Measurements from ENCODE around the gene GLI3.
A peak's percentile ranks its signal among the peaks of the same experiment; 100 is the strongest.

GLI3 gene

DNA sequence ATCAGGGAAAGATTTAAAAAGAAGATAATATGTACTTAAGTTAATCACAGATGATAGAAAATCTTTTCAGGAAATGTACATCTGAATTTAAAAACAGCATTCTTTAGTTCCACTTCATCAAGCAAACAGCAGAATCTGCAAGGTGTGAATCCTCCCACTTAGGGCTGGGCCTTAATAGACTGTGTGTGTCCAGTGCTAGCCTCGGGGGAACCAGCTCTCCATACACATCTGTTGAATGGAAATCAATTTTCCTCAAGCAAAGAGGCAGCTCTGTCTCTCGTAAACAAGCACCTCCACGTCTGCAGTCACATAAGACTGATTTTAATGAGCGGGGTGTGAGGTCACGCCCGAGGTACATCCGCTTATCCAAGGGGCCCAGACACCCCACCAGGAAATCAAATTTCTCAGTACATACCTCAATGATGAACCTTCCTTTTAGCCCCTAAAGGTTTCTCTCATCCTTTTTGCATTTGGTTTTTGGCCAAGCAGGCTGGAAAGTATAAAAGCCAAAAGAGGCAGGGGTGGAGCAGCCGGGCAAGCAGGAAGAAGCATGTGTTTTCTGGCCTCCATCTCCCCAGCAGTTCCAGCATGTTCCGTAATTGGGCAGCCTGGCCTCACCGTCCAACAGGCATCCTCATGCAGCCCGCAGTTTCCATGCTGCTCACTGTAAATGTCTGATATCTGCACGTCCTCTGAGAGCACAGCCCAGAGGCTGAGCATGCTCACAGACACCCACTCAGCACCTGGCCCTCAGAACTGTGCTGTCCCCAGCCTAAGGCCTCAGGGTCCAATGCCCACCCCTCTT lies 131.3 kb downstream of the GLI3 start:
- H3K4me3 ChIP-seq: no peak overlapping the region
- no peak overlapping the region for H3K9ac ChIP-seq
- H3K27ac ChIP-seq: no peak overlapping the region
- H3K36me3 ChIP-seq: peaks cover 19% of the 10 kb centered on the region; the same call in 1 of the 2 replicates
- no peaks in the 10 kb centered on the region for H3K27me3 ChIP-seq
- peak overlapping the region; percentile 25; the same call in 1 of the 2 replicates for H3K4me2 ChIP-seq
- H3K4me1 ChIP-seq: peaks cover 32% of the 10 kb centered on the region
- no peak for TF ChIP-seq Cebpa-rat (IDR thresholded peaks at IDR 0.05)
- no peaks in the 10 kb centered on the region for H3K9me3 ChIP-seq
- H4K20me1 ChIP-seq: no peaks in the 10 kb centered on the region

DNA sequence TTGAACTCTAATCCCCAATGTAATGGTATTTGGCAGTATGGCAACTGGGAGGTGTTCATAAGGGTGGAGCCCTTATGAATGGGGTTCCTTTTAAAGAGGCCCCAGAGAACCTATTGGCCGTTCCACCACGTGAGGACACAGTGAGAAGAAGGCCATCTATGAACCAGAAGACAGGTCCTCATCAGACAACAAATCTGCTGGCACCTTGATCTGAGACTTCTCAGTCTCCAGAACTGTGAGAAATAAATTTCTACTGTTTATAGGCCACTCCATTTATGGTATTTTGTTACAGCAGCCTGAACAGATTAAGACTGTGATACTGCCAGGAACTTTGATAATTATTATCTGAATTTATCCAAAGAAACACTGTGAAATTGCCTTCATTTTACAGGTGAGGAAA lies 132.3 kb downstream of the GLI3 start:
- H3K27me3 ChIP-seq: no peaks in the 10 kb centered on the region
- no peaks in the 10 kb centered on the region for H3K9me3 ChIP-seq
- H4K20me1 ChIP-seq: no peaks in the 10 kb centered on the region
- H3K9ac ChIP-seq: no peak overlapping the region
- no peak overlapping the region for H3K27ac ChIP-seq
- no peak overlapping the region for H3K4me3 ChIP-seq
- TF ChIP-seq Cebpa-rat (IDR thresholded peaks at IDR 0.05): no peak
- peaks cover 32% of the 10 kb centered on the region for H3K4me1 ChIP-seq
- H3K36me3 ChIP-seq: peaks cover 19% of the 10 kb centered on the region; the same call in 1 of the 2 replicates
- no peak overlapping the region for H3K4me2 ChIP-seq

DNA sequence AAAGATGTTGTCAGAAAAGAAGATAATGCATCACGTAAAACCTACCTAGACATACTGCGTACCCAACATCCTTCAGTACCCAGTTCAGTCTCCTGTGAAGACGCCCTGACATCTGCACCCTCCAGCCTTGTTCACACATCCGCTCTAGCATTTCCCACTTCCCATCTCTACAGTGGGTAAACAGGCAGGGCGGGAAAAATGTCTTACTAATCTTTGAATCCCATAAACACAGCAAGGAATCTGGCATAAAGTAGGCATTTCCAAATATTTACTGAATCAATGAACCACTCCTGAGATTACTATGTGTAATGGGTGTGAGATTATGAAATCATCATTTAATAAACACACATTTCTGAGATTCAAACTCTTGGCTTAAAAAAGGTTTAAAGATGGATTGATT lies 132.8 kb downstream of the GLI3 start:
- Histone ChIP-seq H3K4me1 (peaks cover 32% of the 10 kb centered on the region), H3K27ac (no peak overlapping the region), H3K27me3 (no peaks in the 10 kb centered on the region), H3K4me3 (no peak overlapping the region), H3K9me3 (no peaks in the 10 kb centered on the region), H3K36me3 (peaks cover 19% of the 10 kb centered on the region; the same call in 1 of the 2 replicates), H4K20me1 (no peaks in the 10 kb centered on the region), H3K4me2 (no peak overlapping the region), H3K9ac (no peak overlapping the region)
- TF ChIP-seq Cebpa-rat (IDR thresholded peaks at IDR 0.05): no peak

DNA sequence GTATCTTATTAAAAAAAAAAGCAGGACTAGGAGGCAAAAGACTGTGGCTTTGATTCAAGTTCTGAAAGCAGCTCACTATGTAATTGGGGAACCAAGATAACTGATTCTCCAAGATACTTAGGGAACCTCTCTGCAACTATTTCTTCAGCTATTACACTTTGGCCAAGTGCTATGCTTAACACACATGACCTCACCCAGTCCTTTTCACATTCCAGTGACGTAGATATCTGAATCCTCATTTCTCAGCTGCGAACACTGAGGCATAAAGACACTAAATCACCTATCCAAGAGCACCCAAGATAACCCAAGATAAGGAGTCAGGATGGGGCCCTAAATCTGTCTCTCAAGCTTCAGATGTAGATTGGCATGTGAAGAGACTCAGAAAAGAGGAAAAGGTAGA lies 133.6 kb downstream of the GLI3 start:
- no peaks in the 10 kb centered on the region for H3K27me3 ChIP-seq
- TF ChIP-seq Cebpa-rat (IDR thresholded peaks at IDR 0.05): no peak
- no peaks in the 10 kb centered on the region for H4K20me1 ChIP-seq
- peaks cover 32% of the 10 kb centered on the region for H3K4me1 ChIP-seq
- no peaks in the 10 kb centered on the region for H3K9me3 ChIP-seq
- H3K27ac ChIP-seq: no peak overlapping the region
- H3K4me3 ChIP-seq: no peak overlapping the region
- H3K4me2 ChIP-seq: peak overlapping the region; percentile 28
- H3K36me3 ChIP-seq: peaks cover 19% of the 10 kb centered on the region; the same call in 1 of the 2 replicates
- H3K9ac ChIP-seq: no peak overlapping the region

DNA sequence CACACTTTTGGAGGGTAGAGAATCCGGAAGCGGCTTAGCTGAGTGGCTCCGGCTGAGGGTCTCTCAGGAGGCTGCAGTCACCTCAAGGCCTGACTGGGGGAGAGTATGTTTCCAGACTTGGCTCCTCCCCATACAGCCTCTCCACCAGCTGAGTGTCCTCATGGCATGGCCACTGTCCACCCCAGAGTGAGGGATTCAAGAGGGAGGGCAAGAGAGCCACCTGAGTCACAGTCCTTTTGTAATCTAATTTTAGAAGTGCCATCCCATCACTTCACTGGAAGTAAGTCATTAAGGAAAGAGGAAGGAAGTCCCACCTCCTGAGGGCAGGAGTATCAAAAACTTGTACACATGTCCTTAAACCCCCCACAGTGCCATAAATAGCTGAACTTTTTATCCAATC lies 134.0 kb downstream of the GLI3 start:
- H3K4me1 ChIP-seq: peaks cover 32% of the 10 kb centered on the region
- TF ChIP-seq Cebpa-rat (IDR thresholded peaks at IDR 0.05): no peak
- H3K27ac ChIP-seq: no peak overlapping the region
- no peak overlapping the region for H3K4me3 ChIP-seq
- H3K36me3 ChIP-seq: peaks cover 19% of the 10 kb centered on the region; the same call in 1 of the 2 replicates
- H4K20me1 ChIP-seq: no peaks in the 10 kb centered on the region
- H3K4me2 ChIP-seq: peak overlapping the region; percentile 28
- no peaks in the 10 kb centered on the region for H3K27me3 ChIP-seq
- no peak overlapping the region for H3K9ac ChIP-seq
- no peaks in the 10 kb centered on the region for H3K9me3 ChIP-seq

DNA sequence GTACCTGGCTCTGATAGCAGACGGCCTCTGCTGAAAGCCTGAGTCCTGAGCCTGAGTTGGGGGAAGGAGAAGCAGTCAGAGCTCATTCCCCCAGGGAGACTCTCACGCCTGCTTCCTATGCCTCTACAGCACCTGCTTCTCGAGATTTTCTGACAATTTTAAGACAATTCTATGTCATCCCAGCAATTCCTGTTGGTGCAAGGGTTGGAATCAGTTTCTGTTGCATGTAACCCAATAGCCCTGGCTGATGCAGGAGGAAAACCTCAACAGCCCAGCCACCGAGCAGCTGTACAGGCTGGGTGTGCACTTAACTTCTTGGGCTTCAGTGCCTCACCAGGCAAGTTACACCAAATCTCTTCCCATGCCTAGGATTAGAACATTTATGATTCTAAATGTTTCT lies 134.7 kb downstream of the GLI3 start:
- Histone ChIP-seq H3K4me2 (peak overlapping the region; percentile 22; the same call in 1 of the 2 replicates), H3K4me3 (no peak overlapping the region), H3K4me1 (peaks cover 32% of the 10 kb centered on the region), H3K36me3 (peaks cover 11% of the 10 kb centered on the region; the same call in 1 of the 2 replicates), H3K27ac (no peak overlapping the region), H3K27me3 (no peaks in the 10 kb centered on the region), H4K20me1 (no peaks in the 10 kb centered on the region), H3K9ac (no peak overlapping the region), H3K9me3 (no peaks in the 10 kb centered on the region)
- TF ChIP-seq Cebpa-rat (IDR thresholded peaks at IDR 0.05): no peak

DNA sequence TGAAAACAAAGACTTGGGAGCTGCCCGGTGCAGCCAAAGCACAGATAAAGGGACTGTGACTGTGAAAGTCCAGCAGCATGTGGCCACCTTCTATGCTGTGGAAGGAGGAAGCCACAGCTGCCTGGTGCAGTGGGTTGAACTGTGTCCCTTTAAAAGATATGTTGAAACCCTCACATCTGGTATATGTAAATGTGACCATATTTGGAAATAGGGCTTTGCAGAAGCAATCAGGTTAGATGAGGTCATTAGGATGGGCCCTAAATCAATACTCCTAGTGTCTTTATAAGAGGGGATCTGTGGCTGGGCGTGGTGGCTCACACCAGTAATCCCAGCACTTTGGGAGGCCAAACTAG lies 136.9 kb downstream of the GLI3 start:
- H3K9ac ChIP-seq: no peak overlapping the region
- TF ChIP-seq Cebpa-rat (IDR thresholded peaks at IDR 0.05): no peak
- no peaks in the 10 kb centered on the region for H4K20me1 ChIP-seq
- no peak overlapping the region for H3K4me2 ChIP-seq
- no peaks in the 10 kb centered on the region for H3K9me3 ChIP-seq
- H3K27ac ChIP-seq: no peak overlapping the region
- peaks cover 5% of the 10 kb centered on the region; the same call in 1 of the 2 replicates for H3K36me3 ChIP-seq
- peaks cover 20% of the 10 kb centered on the region for H3K4me1 ChIP-seq
- no peak overlapping the region for H3K4me3 ChIP-seq
- no peaks in the 10 kb centered on the region for H3K27me3 ChIP-seq

DNA sequence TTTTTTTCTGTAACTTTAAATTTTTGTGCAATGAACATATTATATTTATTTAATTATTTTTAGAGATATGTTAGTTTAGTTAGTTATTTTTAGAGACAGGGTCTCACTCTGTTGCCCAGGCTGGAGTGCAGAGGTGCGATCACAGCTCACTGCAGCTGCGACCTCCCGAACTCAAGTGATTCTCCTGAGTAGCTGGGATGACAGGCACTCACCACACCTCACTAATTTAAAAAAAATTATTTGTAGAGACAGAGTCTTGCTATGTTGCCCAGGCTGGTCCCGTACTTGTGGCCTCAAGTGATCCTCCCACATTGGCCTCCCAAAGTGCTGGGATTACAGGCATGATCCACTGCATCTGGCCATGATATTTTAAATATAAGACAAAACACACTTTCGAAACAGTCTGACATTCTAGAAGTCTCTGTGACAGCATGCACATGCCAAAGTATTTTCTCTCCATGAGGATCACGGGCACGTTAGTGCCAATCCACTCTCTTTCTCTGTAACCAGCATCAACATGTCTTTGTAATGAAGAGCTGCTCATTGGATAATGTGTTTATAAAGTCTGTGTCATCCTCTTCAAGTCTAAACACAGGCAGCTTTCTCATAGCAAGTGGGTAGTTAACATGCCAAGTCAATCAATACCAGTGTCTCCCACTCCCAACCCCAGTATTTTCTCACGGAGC lies 137.4 kb downstream of the GLI3 start:
- H4K20me1 ChIP-seq: no peaks in the 10 kb centered on the region
- peaks cover 9% of the 10 kb centered on the region for H3K36me3 ChIP-seq
- H3K4me1 ChIP-seq: peaks cover 20% of the 10 kb centered on the region
- no peak overlapping the region for H3K4me2 ChIP-seq
- no peak overlapping the region for H3K4me3 ChIP-seq
- no peak overlapping the region for H3K9ac ChIP-seq
- H3K27ac ChIP-seq: no peak overlapping the region
- no peaks in the 10 kb centered on the region for H3K27me3 ChIP-seq
- no peaks in the 10 kb centered on the region for H3K9me3 ChIP-seq
- TF ChIP-seq Cebpa-rat (IDR thresholded peaks at IDR 0.05): no peak

DNA sequence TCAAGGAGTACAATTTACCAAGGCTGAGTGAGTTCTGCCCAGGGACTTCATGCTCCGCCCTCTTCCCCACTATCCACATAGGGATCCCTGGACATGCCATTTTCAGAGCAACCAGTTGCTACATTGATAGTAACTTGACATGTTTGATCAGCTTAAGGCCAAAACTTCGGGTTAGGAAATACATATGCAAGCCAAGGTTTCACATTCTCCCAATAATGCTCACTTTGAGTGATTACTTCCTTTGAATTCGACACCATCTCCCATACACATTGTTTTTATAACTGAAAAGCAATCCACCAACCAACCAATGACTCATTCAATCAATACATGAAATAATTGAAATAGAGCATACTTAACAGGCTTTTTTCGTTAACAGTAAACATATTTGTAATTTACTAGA lies 137.9 kb downstream of the GLI3 start:
- Histone ChIP-seq H3K9ac (no peak overlapping the region), H3K36me3 (peaks cover 10% of the 10 kb centered on the region), H3K27me3 (no peaks in the 10 kb centered on the region), H3K4me1 (peaks cover 20% of the 10 kb centered on the region), H3K4me3 (no peak overlapping the region), H3K4me2 (no peak overlapping the region), H3K9me3 (no peaks in the 10 kb centered on the region), H3K27ac (no peak overlapping the region), H4K20me1 (no peaks in the 10 kb centered on the region)
- TF ChIP-seq Cebpa-rat (IDR thresholded peaks at IDR 0.05): no peak

DNA sequence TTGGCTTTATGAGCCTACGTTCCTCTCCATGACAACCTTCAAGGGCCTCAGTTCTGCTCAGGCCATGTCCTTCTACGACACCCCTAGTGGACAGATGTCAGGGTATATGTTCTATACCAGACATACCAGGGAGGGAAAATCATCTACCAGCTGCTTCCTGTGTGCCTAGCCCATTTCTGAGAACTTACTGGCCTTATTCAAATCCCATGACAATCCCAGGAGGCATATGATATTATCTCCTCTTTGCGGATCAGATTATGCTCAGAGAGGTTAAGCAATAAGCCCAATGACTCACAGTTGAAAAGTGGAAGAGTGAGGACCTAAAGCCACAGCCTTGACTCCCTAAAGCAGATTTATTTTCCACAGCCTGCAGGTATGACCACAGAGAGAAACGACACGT lies 139.3 kb downstream of the GLI3 start:
- H3K4me3 ChIP-seq: no peak overlapping the region
- H3K9me3 ChIP-seq: no peaks in the 10 kb centered on the region
- no peak overlapping the region for H3K4me2 ChIP-seq
- H3K27ac ChIP-seq: no peak overlapping the region
- no peak for TF ChIP-seq Cebpa-rat (IDR thresholded peaks at IDR 0.05)
- no peak overlapping the region for H3K9ac ChIP-seq
- peaks cover 8% of the 10 kb centered on the region for H3K4me1 ChIP-seq
- H3K36me3 ChIP-seq: peaks cover 10% of the 10 kb centered on the region
- H3K27me3 ChIP-seq: no peaks in the 10 kb centered on the region
- H4K20me1 ChIP-seq: no peaks in the 10 kb centered on the region
